Tibial nerve (tissue), 3 donors: Measurements from ENCODE around the gene SPATS2L.

Source experiments
- CTCF ChIP-seq, 5 experiments: fragments of 200-600 bp in 3 of 5; fragments of 450-650 bp in 2 of 5; sonication (generic) in 3 of 5; IDR thresholded peaks; one replicate each; pipeline ENCODE4 v1.5.1; 2016 to 2019; ENCODE audit warnings: antibody characterized with exemption in 5 of 5, mild to moderate bottlenecking in 3 of 5, moderate library complexity in 2 of 5
- POLR2A ChIP-seq, 2 donors: fragments of 450-650 bp; IDR thresholded peaks; one replicate each; pipeline ENCODE4 v1.6.1; 2017; ENCODE audit warnings: antibody characterized with exemption in 2 of 2, mild to moderate bottlenecking in 2 of 2, moderate library complexity in 2 of 2

- TF ChIP-seq POLR2A (IDR thresholded peaks at IDR 0.05) = no peak
- no peak for TF ChIP-seq CTCF (IDR thresholded peaks at IDR 0.05)
These were observed 58.1 kb downstream of the SPATS2L start for GRCh38 chr2:200364620-200365019.
